T47D (cell line): ENCODE data around the gene RASL10B.
"Not testable (repeated sequence)": the region's sequence is repeated elsewhere in the genome, so short reads cannot be mapped to it uniquely, and the experiment has no call there.

ENCODE experiments used
- DNase-seq, 2 experiments: peaks; one replicate each; pipeline versions ENCODE4 v3.0.0 to v3.0.0-alpha.2; 2011 to 2012; ENCODE audit warnings: low read depth in 1 of 2, low spot score in 1 of 2
- JUND ChIP-seq: IDR thresholded peaks from 2 replicates; pipeline ENCODE4 v1.6.1; 2012; ENCODE audit warnings: low read depth
- in situ Hi-C: cut with HindIII; loops from 2 replicates; pipeline ENCODE4 v1.10.0; 2016; ENCODE audit warnings: low sequenced_read_pairs, low pct_unique_long_range_greater_than_20kb

The RASL10B gene

DNA sequence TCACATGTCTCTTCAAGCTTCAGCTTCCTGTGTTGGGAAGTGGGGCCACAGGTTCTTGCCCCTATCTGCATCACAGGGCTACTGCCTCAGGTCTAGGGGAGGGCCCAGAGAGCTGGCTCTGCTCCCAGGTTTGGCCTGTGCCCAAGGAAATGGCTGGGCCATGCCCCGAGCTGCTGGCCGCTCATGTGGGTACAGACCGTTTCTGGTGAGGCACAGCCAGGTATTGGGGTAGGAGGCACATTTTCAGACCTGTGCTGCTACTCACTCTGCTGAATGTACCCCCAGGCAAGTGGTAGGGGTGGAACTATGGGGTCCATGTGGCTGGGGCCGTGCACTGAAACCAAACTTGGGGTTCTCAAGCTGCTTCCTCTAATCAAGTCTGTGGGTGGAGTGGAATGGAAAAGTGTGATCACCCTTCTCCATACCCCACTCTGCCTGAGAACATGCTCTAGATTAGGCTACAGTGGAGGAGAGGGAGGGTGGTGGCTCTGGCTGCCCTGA is 17.0 kb downstream of the RASL10B start:
- TF ChIP-seq JUND: no peak
- DNase-seq: peak in 1 of 2 experiments; percentile 54
- in situ Hi-C loops: loop anchor here (25.0 kb wide), 1 partner anchor 136 kb away; no protein-coding TSS in a partner anchor

DNA sequence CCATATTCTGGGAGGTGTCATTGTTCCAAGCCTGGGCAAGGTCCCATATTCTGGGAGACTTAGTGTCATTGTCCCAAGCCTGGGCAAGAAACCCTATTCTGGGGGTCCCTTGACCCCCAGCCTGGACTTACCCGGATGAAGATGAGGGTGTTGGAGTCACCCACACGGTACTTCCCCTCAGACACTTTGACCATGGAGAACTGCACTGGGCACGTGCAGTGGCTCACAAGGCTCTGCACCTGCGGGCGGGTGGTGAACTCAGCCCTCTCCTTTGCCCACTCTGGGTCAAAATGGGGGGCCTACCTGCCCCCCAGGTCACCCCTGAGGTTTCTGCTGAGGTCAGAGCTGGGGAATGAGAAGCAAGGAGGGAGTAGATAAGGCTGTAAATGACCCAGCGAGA is 17.5 kb downstream of the RASL10B start:
- TF ChIP-seq JUND: no peak
- DNase-seq: no peak
- in situ Hi-C loops: loop anchor here (25.0 kb wide), 1 partner anchor 137 kb away; no protein-coding TSS in a partner anchor

DNA sequence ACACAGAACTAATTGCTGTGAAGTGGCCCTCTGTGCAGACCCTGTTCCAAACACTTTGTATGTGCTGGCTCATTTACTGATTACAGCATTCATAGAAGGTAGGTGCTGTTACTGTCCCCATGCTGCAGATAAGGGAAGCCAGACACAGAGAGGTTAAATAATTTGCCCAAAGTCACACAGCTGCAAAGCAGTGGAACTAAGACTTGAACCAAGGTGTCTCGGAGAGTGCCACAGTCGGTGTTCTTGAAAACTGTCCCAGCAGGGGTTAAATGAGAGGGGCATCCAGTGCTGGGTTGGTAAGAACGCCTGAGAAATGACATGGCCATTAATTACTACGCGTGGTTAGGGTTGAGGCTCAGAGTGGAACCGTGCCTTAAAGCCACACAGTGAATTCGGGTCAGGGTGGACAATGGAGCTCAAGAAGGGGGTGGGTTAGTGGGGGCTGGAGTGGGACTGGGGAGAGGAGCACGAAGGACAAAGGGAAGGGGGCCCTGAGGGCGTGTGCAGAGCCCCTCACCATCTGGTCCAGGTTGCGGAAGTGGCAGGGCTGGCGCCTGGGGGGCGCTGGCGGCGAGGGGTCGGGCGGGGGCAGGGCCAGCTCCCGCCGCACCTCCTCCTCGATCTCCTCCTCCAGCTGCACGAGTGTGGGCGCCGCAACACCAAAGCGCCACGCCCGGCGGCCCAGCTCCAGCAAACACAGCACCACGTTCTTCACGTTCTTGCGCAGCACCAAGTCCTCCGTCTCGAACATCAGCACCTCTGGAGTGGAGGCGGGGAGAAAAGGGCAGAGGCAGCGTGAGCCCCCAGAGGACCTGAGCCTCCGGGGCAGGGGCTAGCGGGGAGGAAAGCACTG is 18.3 kb downstream of the RASL10B start:
- TF ChIP-seq JUND: no peak
- no peak for DNase-seq
- in situ Hi-C loops: loop anchor here (25.0 kb wide), 1 partner anchor 137 kb away; no protein-coding TSS in a partner anchor

DNA sequence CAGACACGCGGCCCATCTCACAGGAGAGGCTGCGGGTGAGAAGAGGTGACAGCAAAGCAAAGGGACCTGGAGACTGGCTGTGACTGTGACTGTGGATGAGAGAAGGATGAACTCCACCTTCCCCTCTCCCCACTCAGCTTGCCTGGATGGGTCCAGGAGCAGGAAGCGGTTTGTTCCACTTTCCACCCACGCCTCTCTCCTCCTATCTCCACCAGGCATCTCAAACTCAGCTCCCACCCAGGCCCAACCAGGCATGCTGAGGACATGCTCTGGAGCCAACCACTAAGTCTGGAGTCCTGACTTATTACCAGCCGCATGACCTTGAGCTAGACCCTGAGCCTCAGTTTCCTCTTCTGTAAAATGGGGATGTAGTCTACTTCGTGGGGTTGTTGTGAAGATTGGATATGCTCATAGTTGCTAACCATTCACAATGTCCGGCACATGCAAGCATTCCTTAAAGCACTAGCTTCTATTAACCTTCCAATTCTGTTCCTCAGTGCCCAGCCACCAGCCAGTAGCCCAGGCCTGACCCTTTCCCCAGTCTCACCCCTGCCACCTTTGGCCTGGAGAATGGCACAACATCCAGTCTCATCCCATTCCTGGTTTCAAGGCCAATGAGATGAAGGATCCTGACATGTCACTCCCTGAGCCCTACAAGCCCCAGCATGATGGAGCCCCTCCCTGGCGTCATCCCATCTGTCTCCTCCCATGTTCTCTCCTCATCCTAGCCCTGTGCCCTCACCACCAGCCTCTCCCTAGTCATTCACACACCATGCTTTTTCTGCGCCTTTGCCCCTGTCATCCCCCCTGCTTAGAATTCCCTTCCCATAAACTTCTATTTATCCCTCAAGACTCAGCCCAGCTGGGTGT is 19.3 kb downstream of the RASL10B start:
- in situ Hi-C loops: no loop called here
- DNase-seq: no peak

DNA sequence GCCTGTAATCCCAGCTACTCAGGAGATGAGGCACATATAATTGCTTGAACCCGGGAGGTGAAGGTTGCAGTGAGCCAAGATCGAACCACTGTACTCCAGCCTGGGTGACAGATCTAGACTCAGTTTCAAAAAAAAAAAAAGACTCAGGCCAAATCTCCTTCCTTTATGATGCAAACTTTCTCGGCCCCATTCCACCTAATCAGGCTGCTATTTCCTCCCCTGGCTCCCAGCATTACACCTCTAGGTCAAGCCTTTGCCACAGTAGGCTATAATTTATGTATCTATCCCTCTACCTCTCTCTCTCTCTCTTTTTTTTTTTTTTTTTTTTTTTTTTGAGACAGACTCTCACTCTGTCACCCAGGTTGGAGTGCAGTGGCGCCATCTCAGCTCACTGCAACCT is 20.1 kb downstream of the RASL10B start:
- DNase-seq, in situ Hi-C loops: not testable (repeated sequence)

More for the DNA sequence above, 19.3 kb downstream of the RASL10B start:
- no peak for TF ChIP-seq JUND

DNA sequence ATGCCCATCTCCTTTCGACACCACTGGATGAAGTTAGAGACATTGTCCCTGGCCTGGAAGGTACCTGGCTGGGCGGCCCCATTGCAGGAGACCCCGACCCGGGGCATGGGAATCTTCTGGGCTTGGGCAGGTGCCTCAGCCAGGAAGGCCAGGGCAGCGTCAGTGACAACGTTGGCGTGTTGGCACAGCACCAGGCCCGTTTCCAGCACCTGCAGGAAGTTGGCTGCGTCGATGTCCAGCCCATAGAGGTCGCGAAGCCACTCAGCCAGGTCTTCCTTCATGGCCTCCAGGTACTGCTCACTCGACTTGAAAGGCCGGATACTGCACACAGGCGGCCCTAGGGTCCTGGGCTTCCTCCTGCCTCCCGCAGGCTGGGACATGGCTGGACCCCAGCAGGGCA is 21.0 kb downstream of the RASL10B start:
- DNase-seq: peak; percentile 65 to 81
- in situ Hi-C loops: no loop called here
- no peak for TF ChIP-seq JUND

DNA sequence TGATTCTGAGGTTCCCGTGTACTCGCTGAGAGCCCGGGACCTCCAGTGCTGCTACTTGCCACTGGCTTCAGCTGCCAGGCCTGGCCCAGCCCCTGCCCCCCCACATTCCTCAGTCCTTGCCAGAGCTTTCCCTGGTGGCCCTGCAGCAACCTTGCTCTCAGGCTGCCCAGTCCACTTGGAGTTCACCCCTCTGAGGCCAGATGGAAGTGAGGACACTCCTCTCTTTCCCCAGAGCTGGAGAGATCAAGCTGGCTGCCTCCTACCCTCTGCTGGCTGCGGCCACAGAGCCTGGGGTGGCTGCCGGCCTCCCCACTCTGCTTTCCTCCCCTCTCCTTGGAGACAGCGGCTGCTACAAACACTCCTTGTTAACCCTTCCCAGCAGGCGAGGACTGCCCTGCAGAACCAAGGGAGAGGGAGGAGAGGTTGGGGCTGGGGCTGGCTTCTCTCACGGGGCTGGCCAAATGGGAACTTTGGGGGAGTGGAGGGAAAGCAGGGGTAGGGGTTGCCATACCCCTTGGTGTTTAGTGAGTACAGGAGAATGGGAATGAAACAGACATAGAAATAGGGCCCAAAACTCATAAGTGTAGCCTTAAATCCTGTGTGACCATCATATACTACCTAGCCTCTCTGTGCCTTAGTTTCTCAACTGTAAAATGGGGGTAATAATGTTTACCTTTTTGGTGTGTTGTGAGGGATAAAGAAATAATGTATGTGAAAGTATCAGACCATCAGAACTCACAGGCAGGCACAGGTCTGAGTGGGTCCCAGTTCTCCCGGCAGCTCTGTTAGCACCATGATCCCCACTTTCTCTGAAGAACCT is 21.7 kb downstream of the RASL10B start, which contains the start of gene GAS2L2:
GAS2L2 (minus strand) TSS at position 295 of the 820 bp plus-strand sequence. CDS start 389 bp downstream, outside the sequence.
- DNase-seq: peak; percentile 50 to 54

DNA sequence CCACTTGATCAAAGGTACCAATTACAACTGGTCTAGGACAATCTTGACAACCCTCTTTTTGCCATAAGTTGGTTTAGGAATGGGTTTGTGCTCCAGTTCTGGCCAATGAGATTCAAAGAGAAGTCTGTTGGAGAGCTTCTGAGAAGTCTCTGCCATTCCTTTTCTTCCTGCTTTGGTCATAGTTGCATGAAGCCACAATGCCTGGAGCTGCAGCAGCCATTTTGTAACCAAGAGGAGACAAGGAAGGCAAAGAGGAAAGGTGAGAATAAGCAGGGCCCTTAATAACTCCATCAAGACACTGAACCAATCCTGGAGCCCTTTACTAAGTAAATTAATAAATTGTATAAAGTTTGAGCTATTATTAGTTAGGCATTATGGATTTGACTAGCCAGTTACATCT is 25.8 kb downstream of the RASL10B start:
- no peak for TF ChIP-seq JUND
- DNase-seq: no peak
- in situ Hi-C loops: no loop called here

More for the DNA sequence above, 21.7 kb downstream of the RASL10B start, which contains the start of gene GAS2L2:
- in situ Hi-C loops: no loop called here
- TF ChIP-seq JUND: no peak

DNA sequence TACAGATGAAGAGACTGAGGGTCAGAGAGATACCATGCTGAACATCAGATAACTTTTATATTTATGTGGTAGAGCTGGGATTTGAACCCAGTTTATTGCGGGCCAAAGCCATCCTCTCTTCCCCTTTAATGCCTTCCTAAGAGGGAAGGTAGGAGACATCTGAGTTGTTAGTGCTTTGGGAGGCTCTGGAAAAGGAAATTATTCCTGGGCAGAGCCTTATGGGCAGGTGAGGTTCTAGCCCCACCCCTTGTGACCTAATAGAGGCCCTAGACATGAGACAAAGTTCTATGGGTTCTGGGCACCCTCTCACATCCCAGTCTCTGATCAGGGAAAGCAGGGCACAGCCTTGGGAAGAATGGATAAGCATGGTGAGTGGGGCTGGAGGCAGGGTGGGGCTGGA is 29.1 kb downstream of the RASL10B start, which contains the start of gene C17orf50:
C17orf50 (plus strand) TSS at position 301 of the 400 bp plus-strand sequence; CDS start at position 356, 55 bp downstream.
- DNase-seq: no peak
- no peak for TF ChIP-seq JUND
- in situ Hi-C loops: no loop called here

DNA sequence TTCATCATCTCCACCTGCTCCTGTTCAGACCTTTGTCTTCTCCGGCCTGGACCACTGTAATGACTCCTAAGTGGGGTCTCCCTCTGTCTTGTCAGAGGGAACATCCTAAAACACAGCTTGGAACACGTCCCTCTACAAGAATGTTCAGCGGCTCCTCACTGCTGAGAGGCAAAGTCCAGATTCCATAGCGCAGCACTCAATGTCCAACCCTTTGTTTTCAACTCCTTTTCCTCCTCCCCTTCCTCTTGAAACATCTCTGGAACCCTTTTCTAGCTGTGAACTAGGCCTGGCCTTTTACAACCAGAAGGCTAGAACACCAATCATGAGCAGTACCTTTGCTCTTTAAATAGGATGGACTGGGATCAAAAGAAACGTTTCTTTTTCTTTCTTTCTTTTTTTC is 30.2 kb downstream of the RASL10B start:
- in situ Hi-C loops: no loop called here
- no peak for TF ChIP-seq JUND
- DNase-seq: no peak

DNA sequence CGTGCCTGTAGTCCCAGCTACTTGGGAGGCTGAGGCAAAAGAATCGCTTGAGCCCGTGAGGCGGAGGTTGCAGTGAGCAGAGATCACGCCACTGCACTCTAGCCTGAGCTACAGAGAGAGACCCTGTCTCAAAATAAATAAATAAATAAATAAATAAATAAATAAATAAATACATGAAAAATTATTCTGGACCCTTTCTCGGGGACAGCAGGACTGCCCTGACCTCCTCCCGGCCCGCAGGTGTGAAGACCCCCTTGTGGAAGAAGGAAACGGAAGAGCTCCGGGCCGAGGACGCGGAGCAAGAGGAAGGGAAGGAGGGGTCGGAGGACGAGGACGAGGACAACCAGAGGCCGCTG is 32.3 kb downstream of the RASL10B start:
- in situ Hi-C loops: no loop called here
- DNase-seq: no peak
- TF ChIP-seq JUND: no peak
